Loucy (cell line): ENCODE data around the gene HPD.

Experiments
- H2AFZ ChIP-seq: fragments of 200-600 bp; sonication (generic); 2 replicates; pipeline ENCODE4 v1.6.0; 2016; ENCODE audit warnings: antibody characterized with exemption, mild to moderate bottlenecking, low read length, moderate library complexity
- H3F3A ChIP-seq: fragments of 200-600 bp; 2 replicates; pipeline ENCODE4 v1.6.0; 2016; ENCODE audit warnings: antibody characterized with exemption, low read depth, mild to moderate bottlenecking
- H3K27me3 ChIP-seq: fragments of 200-600 bp; sonication (generic); 2 replicates; pipeline ENCODE4 v1.6.1; 2014; ENCODE audit warnings: low read length, mild to moderate bottlenecking; ENCODE audit not compliant: insufficient read depth, poor library complexity, severe bottlenecking
- H3K36me3 ChIP-seq: fragments of 200-600 bp; sonication (generic); 2 replicates; pipeline ENCODE4 v1.6.1; 2016; ENCODE audit warnings: low read length; ENCODE audit not compliant: insufficient read depth
- H3K4me1 ChIP-seq: fragments of 200-600 bp; sonication (generic); 2 replicates; pipeline ENCODE4 v1.5.1; 2014; ENCODE audit warnings: low read length, mild to moderate bottlenecking; ENCODE audit not compliant: insufficient read depth, poor library complexity, severe bottlenecking
- H3K4me2 ChIP-seq: fragments of 200-600 bp; sonication (generic); 2 replicates; pipeline ENCODE4 v1.6.0; 2014; ENCODE audit warnings: antibody characterized with exemption, low read length, low read depth, mild to moderate bottlenecking; ENCODE audit not compliant: poor library complexity, severe bottlenecking
- H3K4me3 ChIP-seq: fragments of 200-600 bp; sonication (generic); 2 replicates; pipeline ENCODE4 v1.5.1; 2014; ENCODE audit warnings: low read length, mild to moderate bottlenecking, mixed read lengths; ENCODE audit not compliant: poor library complexity, severe bottlenecking
- H3K79me2 ChIP-seq: fragments of 200-600 bp; sonication (generic); 2 replicates; pipeline ENCODE4 v1.6.1; 2014; ENCODE audit warnings: low read length; ENCODE audit not compliant: insufficient read depth
- H3K9ac ChIP-seq: fragments of 200-600 bp; sonication (generic); 2 replicates; pipeline ENCODE4 v1.6.0; 2014; ENCODE audit warnings: mild to moderate bottlenecking, low read depth, low read length, moderate library complexity; ENCODE audit not compliant: poor library complexity, severe bottlenecking
- H3K9me2 ChIP-seq: fragments of 200-600 bp; sonication (generic); replicated peaks from 2 replicates; pipeline ENCODE4 v1.6.1; 2016; ENCODE audit warnings: low read depth, low read length, mixed read lengths
- H3K9me3 ChIP-seq: fragments of 200-600 bp; sonication (generic); 2 replicates; pipeline ENCODE4 v1.6.1; 2014; ENCODE audit warnings: mild to moderate bottlenecking, antibody characterized with exemption, low read length, low read depth; ENCODE audit not compliant: insufficient read depth
- H4K20me1 ChIP-seq: fragments of 200-600 bp; sonication (generic); 2 replicates; pipeline ENCODE4 v1.6.0; 2014; ENCODE audit warnings: antibody characterized with exemption, low read length, mild to moderate bottlenecking; ENCODE audit not compliant: insufficient read depth, poor library complexity, severe bottlenecking
- CTCF ChIP-seq: fragments of 200-600 bp; sonication (generic); conservative IDR thresholded peaks from 2 replicates; pipeline ENCODE4 v1.5.1; 2014; ENCODE audit warnings: mild to moderate bottlenecking, antibody characterized with exemption, low read length
- EZH2phosphoT487 ChIP-seq: fragments of 200-600 bp; IDR thresholded peaks from 2 replicates; pipeline ENCODE4 v1.6.1; 2018; ENCODE audit warnings: antibody characterized with exemption, mild to moderate bottlenecking, moderate library complexity, borderline replicate concordance

HPD gene

GRCh38 chr12:121798787-121799155 lies 59.9 kb downstream of the HPD start:
- Histone ChIP-seq H3K27me3 (peaks cover 6% of the 10 kb centered on the region), H3K9me3 (no peaks in the 10 kb centered on the region), H3K4me2 (peak overlapping the region; percentile 89), H3K4me1 (peaks cover 28% of the 10 kb centered on the region), H3K79me2 (peaks cover 68% of the 10 kb centered on the region), H3F3A (peaks cover 12% of the 10 kb centered on the region; the same call in 1 of the 2 replicates), H3K4me3 (peak overlapping the region; percentile 68), H3K9ac (peak overlapping the region; percentile 46), H3K9me2 (no peaks in the 10 kb centered on the region), H2AFZ (no peak overlapping the region), H4K20me1 (peaks cover 39% of the 10 kb centered on the region), H3K36me3 (0 out of 2 replicates have a peak, but pooled peaks cover 5% of the 10 kb centered on the region)
- TF ChIP-seq CTCF: no peak
- TF ChIP-seq EZH2phosphoT487: no peak

DNA sequence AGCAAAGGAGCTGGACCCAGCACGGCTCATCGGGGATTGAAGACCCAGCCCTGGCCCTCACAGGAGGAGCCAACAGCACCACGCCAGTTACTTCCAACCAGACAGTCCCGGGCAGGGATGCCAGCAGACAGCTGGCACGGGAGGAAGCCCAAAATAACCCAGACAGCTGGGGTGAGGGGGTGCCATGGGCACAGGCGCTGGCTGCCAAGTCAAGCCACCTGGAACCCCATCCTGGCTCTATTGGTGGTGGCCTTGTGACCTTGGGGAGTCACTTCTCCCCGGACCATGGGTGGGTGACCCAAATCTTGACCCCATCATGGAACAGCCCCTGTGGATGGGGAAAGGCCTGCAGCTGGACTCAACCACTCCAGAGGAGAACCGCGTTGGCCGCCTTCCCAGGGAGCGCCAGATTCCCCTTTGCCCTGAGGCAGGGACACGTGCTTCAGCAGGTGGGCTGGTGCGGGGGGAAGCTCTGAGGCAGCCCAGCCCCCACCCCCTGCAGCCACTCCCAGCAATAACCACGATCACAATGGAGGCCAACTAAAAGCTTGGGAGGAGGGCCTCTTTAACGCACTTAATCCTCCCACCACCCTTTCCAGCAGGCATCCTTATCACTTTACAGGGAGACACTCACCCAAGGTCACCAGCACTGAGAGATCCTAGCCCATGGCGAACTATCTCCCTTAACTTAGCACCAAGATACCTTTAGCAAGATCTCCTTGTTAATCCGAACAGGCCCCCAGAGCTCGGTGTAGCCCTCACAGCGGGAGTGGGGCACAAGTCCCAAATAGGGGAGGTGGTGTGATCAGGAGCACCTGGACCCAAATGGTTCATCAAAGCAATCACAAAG lies 60.5 kb downstream of the HPD start:
- no peaks in the 10 kb centered on the region for H3K9me3 ChIP-seq
- peaks cover 6% of the 10 kb centered on the region for H3K27me3 ChIP-seq
- peaks cover 71% of the 10 kb centered on the region for H3K79me2 ChIP-seq
- peaks cover 39% of the 10 kb centered on the region for H4K20me1 ChIP-seq
- no peak overlapping the region for H2AFZ ChIP-seq
- H3K36me3 ChIP-seq: 0 out of 2 replicates have a peak, but pooled peaks cover 5% of the 10 kb centered on the region
- H3K4me1 ChIP-seq: peaks cover 28% of the 10 kb centered on the region
- peak overlapping the region; percentile 46 for H3K9ac ChIP-seq
- peak overlapping the region; percentile 89 for H3K4me2 ChIP-seq
- no peaks in the 10 kb centered on the region for H3K9me2 ChIP-seq
- H3K4me3 ChIP-seq: peak overlapping the region; percentile 68
- no peak for TF ChIP-seq EZH2phosphoT487
- TF ChIP-seq CTCF: no peak
- peaks cover 7% of the 10 kb centered on the region; the same call in 1 of the 2 replicates for H3F3A ChIP-seq

DNA sequence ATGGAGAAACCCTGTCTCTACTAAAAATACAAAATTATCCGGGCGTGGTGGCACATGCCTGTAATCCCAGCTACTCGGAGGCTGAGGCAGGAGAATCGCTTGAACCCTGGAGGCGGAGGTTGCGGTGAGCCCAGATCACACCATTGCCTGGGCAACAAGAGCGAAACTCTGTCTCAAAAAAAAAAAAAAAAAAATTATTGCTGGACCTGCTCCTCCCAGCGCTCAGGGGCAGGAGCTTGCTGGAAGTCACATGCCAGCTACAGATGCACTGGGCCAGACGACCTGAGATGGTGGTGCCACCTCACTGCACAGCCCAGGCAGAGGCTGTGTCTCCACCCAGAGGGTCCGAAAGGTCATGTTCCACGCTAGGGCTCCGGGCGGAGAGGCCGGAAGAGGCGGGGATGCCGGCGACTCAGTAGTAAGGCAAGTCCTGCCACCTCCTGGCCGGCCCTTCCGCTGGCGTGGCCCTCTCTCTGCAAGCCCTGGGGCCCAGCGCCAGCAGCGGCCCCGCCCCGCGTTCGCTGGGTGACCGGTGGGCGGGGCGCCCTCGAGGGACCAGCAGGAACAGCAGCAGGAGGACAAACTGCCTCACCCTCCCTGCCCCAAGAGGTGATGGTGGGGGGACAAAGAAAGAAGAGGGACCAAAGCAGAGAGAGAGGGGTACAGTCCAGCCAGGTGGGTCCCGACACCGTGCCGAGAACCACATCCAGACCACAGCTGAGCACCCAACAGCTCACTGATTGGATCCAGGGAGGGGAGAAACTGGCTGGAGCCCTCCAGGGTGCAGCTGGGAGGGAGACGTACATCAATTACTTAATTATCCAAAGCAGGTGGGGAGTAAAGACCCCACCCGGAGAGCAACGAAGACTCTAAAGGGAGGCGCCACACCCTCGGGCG lies 61.6 kb downstream of the HPD start:
- TF ChIP-seq CTCF: no peak
- TF ChIP-seq EZH2phosphoT487: no peak
- Histone ChIP-seq H3K4me3 (peak overlapping the region; percentile 68), H3K79me2 (peaks cover 75% of the 10 kb centered on the region), H3K27me3 (peaks cover 6% of the 10 kb centered on the region), H3K4me1 (peaks cover 31% of the 10 kb centered on the region), H4K20me1 (peaks cover 46% of the 10 kb centered on the region), H3K9me3 (no peaks in the 10 kb centered on the region), H3K9ac (no peak overlapping the region), H3K9me2 (no peaks in the 10 kb centered on the region), H2AFZ (no peak overlapping the region), H3K36me3 (0 out of 2 replicates have a peak, but pooled peaks cover 5% of the 10 kb centered on the region), H3F3A (peaks cover 7% of the 10 kb centered on the region; the same call in 1 of the 2 replicates), H3K4me2 (peak overlapping the region; percentile 89)
